HepG2 (cell line): ENCODE measurements around the gene PGA4. TPM values are rescaled to one million over a fixed set of nuclear protein-coding genes. Genes with fewer than 3 reads are reported as not detected.
A peak's percentile ranks its signal among the peaks of the same experiment; 100 is the strongest.

Source experiments
- ATAC-seq: fragments of 200-7000 bp; cut with Tn5 transposase; 3 replicates; pipeline ENCODE4 v1.9.1; 2020; ENCODE audit warnings: mild to moderate bottlenecking, moderate library complexity
- BruUV-seq: library from RNA; stranded (reverse); fragments of 400-500 nt; replicated peaks from 2 replicates; lab custom pipeline; 2021; lab: Mats Ljungman, UMichigan
- CTCF ChIA-PET: fragments of 300-600 bp; formaldehyde crosslinking; extraction: SDS; loops from one replicate; lab custom pipeline; 2021; ENCODE audit warnings: low total read pairs, inconsistent platforms, low intra/inter-chr PET ratio; lab: Yijun Ruan, JAX
- POLR2A ChIA-PET: fragments of 350-600 bp; sonication (Branson Sonifier 250); formaldehyde crosslinking; loops from one replicate; lab custom pipeline; 2020; ENCODE audit warnings: antibody characterized with exemption, inconsistent platforms; lab: Yijun Ruan, JAX
- DNase-seq: peaks from one replicate; pipeline ENCODE4 v3.0.0-alpha.2; 2015; ENCODE audit warnings: low spot score
- FAIRE-seq: peaks from 3 replicates; lab custom pipeline; 2011; peaks lifted over from hg19 to GRCh38; lab: Jason Lieb, UNC
- H2AFZ ChIP-seq: one replicate; pipeline ENCODE4 v1.6.1; 2011; ENCODE audit warnings: low read length, inconsistent platforms
- H3K27ac ChIP-seq: fragments of 300-600 bp; 3 replicates; pipeline ENCODE4 v1.8.0; 2011; ENCODE audit warnings: mixed run types, mild to moderate bottlenecking, mixed read lengths, low read length, inconsistent platforms; ENCODE audit not compliant: insufficient read depth; ENCODE audit errors: extremely low read length
- H3K27me3 ChIP-seq, 2 experiments: fragments of 200-600 bp in 1 of 2; 2 replicates in 1 of 2; 3 replicates in 1 of 2; pipeline versions ENCODE4 v1.6.0 to v1.8.0; 2011; ENCODE audit warnings: low read length in 2 of 2, mild to moderate bottlenecking in 2 of 2, moderate library complexity in 2 of 2, inconsistent platforms in 1 of 2; ENCODE audit not compliant: insufficient read depth in 2 of 2, control insufficient read depth in 1 of 2
- H3K36me3 ChIP-seq, 2 experiments: fragments of 200-600 bp in 1 of 2; replicated peaks in 1 of 2; 2 replicates in 1 of 2; 3 replicates in 1 of 2; pipeline versions ENCODE4 v1.5.1 to v1.8.0; 2011; ENCODE audit warnings: low read length in 2 of 2, inconsistent platforms in 1 of 2; ENCODE audit not compliant: insufficient read depth in 2 of 2, control insufficient read depth in 1 of 2
- H3K4me1 ChIP-seq: 2 replicates; pipeline ENCODE4 v1.5.1; 2012; ENCODE audit warnings: low read length, inconsistent platforms; ENCODE audit not compliant: insufficient read depth
- H3K4me2 ChIP-seq: 2 replicates; pipeline ENCODE4 v1.6.0; 2011; ENCODE audit warnings: low read depth, low read length, inconsistent platforms
- H3K4me3 ChIP-seq, 3 experiments: fragments of 200-600 bp in 1 of 3; sonication (generic), shearing (Covaris generic) in 1 of 3; replicated peaks in 1 of 3; 2 replicates each; pipeline ENCODE4 v1.5.1; 2011 to 2016; ENCODE audit warnings: low read length in 3 of 3, inconsistent platforms in 2 of 3, low read depth in 2 of 3, mild to moderate bottlenecking in 2 of 3, control low read depth in 1 of 3, mixed read lengths in 1 of 3; ENCODE audit not compliant: insufficient read depth in 1 of 3
- H3K79me2 ChIP-seq: one replicate; pipeline ENCODE4 v1.6.1; 2011; ENCODE audit warnings: low read length, inconsistent platforms; ENCODE audit not compliant: insufficient read depth
- H3K9ac ChIP-seq: 2 replicates; pipeline ENCODE4 v1.6.0; 2011; ENCODE audit warnings: mild to moderate bottlenecking, low read depth, low read length, inconsistent platforms; ENCODE audit not compliant: insufficient read depth
- H3K9me3 ChIP-seq: 2 replicates; pipeline ENCODE4 v1.5.1; 2012; ENCODE audit warnings: mild to moderate bottlenecking, low read length
- H4K20me1 ChIP-seq: 2 replicates; pipeline ENCODE4 v1.6.0; 2011; ENCODE audit warnings: inconsistent platforms, mild to moderate bottlenecking, low read length, moderate library complexity; ENCODE audit not compliant: insufficient read depth
- DPF2 ChIP-seq: sonication (generic); formaldehyde crosslinking; IDR thresholded peaks from 2 replicates; pipeline ENCODE4 v1.4.0; 2020; ENCODE audit warnings: mild to moderate bottlenecking, low read depth, missing genetic modification reagents, borderline replicate concordance
- STAG1 ChIP-seq: sonication (generic); formaldehyde crosslinking; IDR thresholded peaks from 2 replicates; pipeline ENCODE4 v1.4.0; 2020; ENCODE audit warnings: missing genetic modification reagents
- TARDBP ChIP-seq: sonication (generic); formaldehyde crosslinking; IDR thresholded peaks from 2 replicates; pipeline ENCODE4 v1.8.0; 2022; ENCODE audit warnings: mild to moderate bottlenecking, missing genetic modification reagents
- XRCC5 ChIP-seq: fragments of 200-400 bp; formaldehyde crosslinking; optimal IDR thresholded peaks from 2 replicates; pipeline ENCODE3; 2017; ENCODE audit warnings: mild to moderate bottlenecking, low read length
- ZNF883 ChIP-seq: sonication (generic); formaldehyde crosslinking; IDR thresholded peaks from 2 replicates; pipeline ENCODE4 v1.5.1; 2020; ENCODE audit warnings: mild to moderate bottlenecking, missing genetic modification reagents; ENCODE audit errors: not compliant biosample characterization
- WGBS: methylation state at CpG from one replicate; pipeline ENCODE4 v1.1.6; 2017; ENCODE audit warnings: low lambda C conversion rate; 5-methylcytosine and 5-hydroxymethylcytosine counted together
- in situ Hi-C: cut with HindIII; loops from 2 replicates; pipeline ENCODE4 v1.10.0; 2017; ENCODE audit warnings: low pct_unique_long_range_greater_than_20kb; ENCODE audit not compliant: extremely low pct_ligation_motif_present
- intact Hi-C: fragments of 100-400 bp; cut with micrococcal nuclease; formaldehyde crosslinking; loops from one replicate; pipeline ENCODE4 v1.10.0; 2022; ENCODE audit not compliant: unreplicated experiment
- polyA plus RNA-seq, 8 experiments: library from polyadenylated mRNA; depleted of rRNA in 3 of 8; stranded (reverse) in 7 of 8; unstranded in 1 of 8; fragments of >200 nt; fragmentation: Illumina TruSeq in 4 of 8; extraction: Trizol in 4 of 8; gene quantifications; 2 replicates each; pipeline versions ENCODE4 v1.2.1 to v1.2.3, GENCODE V29; 2011 to 2016; ENCODE audit warnings: low read depth in 4 of 8, missing spikeins in 1 of 8, mixed read lengths in 1 of 8; ENCODE audit not compliant: insufficient read depth in 1 of 8
- total RNA-seq, 5 experiments: library from RNA; depleted of rRNA; stranded (reverse); fragments of >200 nt; fragmentation: Illumina TruSeq; extraction: Trizol; gene quantifications; 2 replicates each; pipeline ENCODE4 v1.2.3, GENCODE V29; 2016; ENCODE audit warnings: low read depth in 1 of 5
- TF ChIP-seq, protein P1 (sequence below): sonication (generic); formaldehyde crosslinking; IDR thresholded peaks from 2 replicates; pipeline ENCODE4 v1.5.0; 2020; ENCODE audit warnings: mild to moderate bottlenecking, missing genetic modification reagents, moderate library complexity
- TF ChIP-seq, protein P2 (sequence below): sonication (generic); formaldehyde crosslinking; IDR thresholded peaks from 2 replicates; pipeline ENCODE4 v1.8.1; 2023; ENCODE audit warnings: mild to moderate bottlenecking, missing genetic modification reagents
- TF ChIP-seq, protein P3 (sequence below), 2 experiments: sonication (generic) in 1 of 2; formaldehyde crosslinking in 1 of 2; IDR thresholded peaks; 2 replicates each; pipeline versions ENCODE4 v1.4.0 to v1.6.1; 2018 to 2020; ENCODE audit warnings: missing genetic modification reagents in 2 of 2, borderline replicate concordance in 1 of 2, low read depth in 1 of 2, mild to moderate bottlenecking in 1 of 2, missing biosample characterization in 1 of 2

Gene PGA4
- total and polyA plus RNA-seq, 2 of the 13 experiments (the other 11 are each of a cell fraction or from before 2014, with no cell fraction given): not detected

DNA sequence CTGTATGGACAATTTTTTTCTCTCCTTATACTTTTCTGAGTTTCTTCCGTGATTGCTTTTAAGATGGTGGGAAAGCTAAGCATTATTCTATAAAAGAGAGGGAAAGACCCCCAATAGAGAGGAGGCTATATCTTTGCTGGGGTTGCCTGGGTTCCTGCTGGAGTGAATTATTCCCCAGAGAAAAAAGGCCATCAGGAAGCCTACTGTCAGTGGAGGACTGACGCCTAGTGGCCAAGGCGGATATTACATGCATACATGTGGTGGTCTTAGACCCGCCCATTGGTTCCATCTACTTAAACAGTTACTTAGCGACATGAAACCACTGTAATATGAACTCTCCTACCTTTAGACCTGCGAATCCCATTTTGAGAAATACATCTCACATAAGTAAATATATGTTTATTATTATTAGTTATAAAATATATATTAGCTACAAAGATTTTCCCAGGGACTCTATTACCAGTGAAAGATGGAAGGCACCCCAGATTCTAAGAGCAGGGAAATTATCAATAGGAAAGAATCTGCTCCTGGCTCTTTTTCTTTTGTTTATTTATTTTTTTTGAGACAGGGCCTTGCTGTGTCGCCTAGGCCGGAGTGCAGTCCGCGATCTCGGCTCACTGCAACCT, 34.5 kb upstream of the PGA4 start (continued):
- TF ChIP-seq, protein P1, sequence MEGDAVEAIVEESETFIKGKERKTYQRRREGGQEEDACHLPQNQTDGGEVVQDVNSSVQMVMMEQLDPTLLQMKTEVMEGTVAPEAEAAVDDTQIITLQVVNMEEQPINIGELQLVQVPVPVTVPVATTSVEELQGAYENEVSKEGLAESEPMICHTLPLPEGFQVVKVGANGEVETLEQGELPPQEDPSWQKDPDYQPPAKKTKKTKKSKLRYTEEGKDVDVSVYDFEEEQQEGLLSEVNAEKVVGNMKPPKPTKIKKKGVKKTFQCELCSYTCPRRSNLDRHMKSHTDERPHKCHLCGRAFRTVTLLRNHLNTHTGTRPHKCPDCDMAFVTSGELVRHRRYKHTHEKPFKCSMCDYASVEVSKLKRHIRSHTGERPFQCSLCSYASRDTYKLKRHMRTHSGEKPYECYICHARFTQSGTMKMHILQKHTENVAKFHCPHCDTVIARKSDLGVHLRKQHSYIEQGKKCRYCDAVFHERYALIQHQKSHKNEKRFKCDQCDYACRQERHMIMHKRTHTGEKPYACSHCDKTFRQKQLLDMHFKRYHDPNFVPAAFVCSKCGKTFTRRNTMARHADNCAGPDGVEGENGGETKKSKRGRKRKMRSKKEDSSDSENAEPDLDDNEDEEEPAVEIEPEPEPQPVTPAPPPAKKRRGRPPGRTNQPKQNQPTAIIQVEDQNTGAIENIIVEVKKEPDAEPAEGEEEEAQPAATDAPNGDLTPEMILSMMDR (CRISPR knock-in tag): peak; percentile 86
- peak; percentile 35 for TF ChIP-seq XRCC5
- TF ChIP-seq, protein P2, sequence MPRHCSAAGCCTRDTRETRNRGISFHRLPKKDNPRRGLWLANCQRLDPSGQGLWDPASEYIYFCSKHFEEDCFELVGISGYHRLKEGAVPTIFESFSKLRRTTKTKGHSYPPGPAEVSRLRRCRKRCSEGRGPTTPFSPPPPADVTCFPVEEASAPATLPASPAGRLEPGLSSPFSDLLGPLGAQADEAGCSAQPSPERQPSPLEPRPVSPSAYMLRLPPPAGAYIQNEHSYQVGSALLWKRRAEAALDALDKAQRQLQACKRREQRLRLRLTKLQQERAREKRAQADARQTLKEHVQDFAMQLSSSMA (CRISPR knock-in tag): no peak
- TF ChIP-seq, protein P3, sequence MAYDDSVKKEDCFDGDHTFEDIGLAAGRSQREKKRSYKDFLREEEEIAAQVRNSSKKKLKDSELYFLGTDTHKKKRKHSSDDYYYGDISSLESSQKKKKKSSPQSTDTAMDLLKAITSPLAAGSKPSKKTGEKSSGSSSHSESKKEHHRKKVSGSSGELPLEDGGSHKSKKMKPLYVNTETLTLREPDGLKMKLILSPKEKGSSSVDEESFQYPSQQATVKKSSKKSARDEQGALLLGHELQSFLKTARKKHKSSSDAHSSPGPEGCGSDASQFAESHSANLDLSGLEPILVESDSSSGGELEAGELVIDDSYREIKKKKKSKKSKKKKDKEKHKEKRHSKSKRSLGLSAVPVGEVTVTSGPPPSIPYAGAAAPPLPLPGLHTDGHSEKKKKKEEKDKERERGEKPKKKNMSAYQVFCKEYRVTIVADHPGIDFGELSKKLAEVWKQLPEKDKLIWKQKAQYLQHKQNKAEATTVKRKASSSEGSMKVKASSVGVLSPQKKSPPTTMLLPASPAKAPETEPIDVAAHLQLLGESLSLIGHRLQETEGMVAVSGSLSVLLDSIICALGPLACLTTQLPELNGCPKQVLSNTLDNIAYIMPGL (CRISPR knock-in tag; IDR thresholded peaks at IDR 0.05; ENCODE audit: borderline replicate concordance in 1 of 2, low read depth in 1 of 2): no peak
- TF ChIP-seq STAG1 (CRISPR knock-in tag): peak; percentile 84

DNA sequence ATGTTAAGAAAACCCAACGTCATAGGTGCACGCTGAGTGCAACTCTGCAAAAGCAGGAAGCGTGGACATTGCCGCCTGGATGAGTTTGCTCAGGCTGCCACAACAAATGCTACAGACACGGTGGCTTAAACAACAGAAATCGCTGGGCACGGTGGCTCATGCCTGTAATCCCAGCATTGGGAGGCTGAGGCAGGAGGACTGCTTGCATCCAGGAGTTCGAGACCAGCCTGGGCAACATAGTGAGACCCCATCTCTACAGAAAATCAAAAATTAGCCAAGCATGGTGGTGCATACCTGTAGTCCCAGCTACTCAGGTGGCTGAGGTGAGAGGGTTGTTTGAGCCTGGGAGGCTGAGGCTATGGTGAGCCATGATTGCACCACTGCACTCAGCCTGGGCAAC, 32.2 kb upstream of the PGA4 start:
- intact Hi-C loops: no loop called here
- ATAC-seq (no peak), DNase-seq (no peak), FAIRE-seq (no peak)
- H3K4me3 ChIP-seq: no peak overlapping the region
- TF ChIP-seq TARDBP (CRISPR knock-in tag): no peak
- no peak for TF ChIP-seq DPF2 (CRISPR knock-in tag)
- TF ChIP-seq ZNF883: no peak
- no peak overlapping the region for H3K9ac ChIP-seq
- in situ Hi-C loops: no loop called here
- BruUV-seq: no TSS peak
- no peaks in the 10 kb centered on the region for H3K9me3 ChIP-seq
- H4K20me1 ChIP-seq: no peaks in the 10 kb centered on the region
- H2AFZ ChIP-seq: no peak overlapping the region
- no peaks in the 10 kb centered on the region for H3K4me1 ChIP-seq
- peaks cover 0 to 6% of the 10 kb centered on the region in 2 experiments; a peak in 2 of 5 replicates for H3K27me3 ChIP-seq
- ChIA-PET POLR2A (no interaction called here), CTCF (no interaction called here)
- no peak overlapping the region for H3K4me2 ChIP-seq
- no peak overlapping the region for H3K27ac ChIP-seq
- H3K36me3 ChIP-seq: no peaks in the 10 kb centered on the region
- 9% methylated on average over 7 of the region's 8 CpGs for WGBS
- no peaks in the 10 kb centered on the region for H3K79me2 ChIP-seq
